Measurements from ENCODE around the gene SNRPA1.

GRCh38 chr15:101242160-101242998 is 52.7 kb downstream of the SNRPA1 start:
- no peak for TF ChIP-seq CTCF (IDR thresholded peaks at IDR 0.05 in 4 of 5, conservative IDR thresholded peaks at IDR 0.05 in 1 of 5)
- TF ChIP-seq POLR2A (IDR thresholded peaks at IDR 0.05), result no peak
